ENCODE data around the gene ADAM8.
"Not testable (repeated sequence)": the region's sequence is repeated elsewhere in the genome, so short reads cannot be mapped to it uniquely, and the experiment has no call there.

The ADAM8 gene

GRCh38 chr10:133224756-133225372 lies 51.8 kb downstream of the ADAM8 start:
- no peak overlapping the region for H3K4me3 ChIP-seq (ENCODE audit: low read depth, low read length)
- no peak for TF ChIP-seq CTCF (IDR thresholded peaks at IDR 0.05; ENCODE audit: control insufficient read depth, extremely low read depth, insufficient read depth)
- DNase-seq (ENCODE audit: low read depth) = no peak

- DNase-seq (ENCODE audit: low read depth) = no peak
- TF ChIP-seq CTCF (IDR thresholded peaks at IDR 0.05; ENCODE audit: control insufficient read depth, extremely low read depth, insufficient read depth) = no peak
- no peak overlapping the region for H3K4me3 ChIP-seq (ENCODE audit: low read depth, low read length)
These were observed 52.6 kb downstream of the ADAM8 start for GRCh38 chr10:133224076-133224475.

GRCh38 chr10:133221756-133222155 lies 54.9 kb downstream of the ADAM8 start:
- DNase-seq (ENCODE audit: low read depth); H3K4me3 ChIP-seq (ENCODE audit: low read depth, low read length): not testable (repeated sequence)

DNA sequence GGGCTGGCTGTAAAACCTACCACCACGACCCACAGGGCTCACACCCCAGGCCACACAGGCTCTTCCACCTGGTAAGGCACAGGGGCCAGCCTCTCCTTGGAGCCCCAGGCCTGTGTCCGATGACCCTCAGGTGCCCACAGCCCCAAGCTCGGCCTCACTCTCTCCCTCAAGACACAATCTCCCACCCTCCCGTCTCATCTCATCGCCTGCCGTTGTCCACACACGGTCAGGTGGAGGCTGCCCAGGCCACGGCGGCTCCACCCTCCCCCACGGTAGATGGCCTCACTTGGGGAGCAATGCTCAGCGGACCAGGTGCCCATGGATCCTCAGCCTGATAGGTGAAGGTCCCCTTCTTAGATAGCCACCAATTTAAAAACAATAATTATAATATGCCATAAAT lies 55.3 kb downstream of the ADAM8 start:
- no peak for DNase-seq (ENCODE audit: low read depth)
- no peak for TF ChIP-seq CTCF (IDR thresholded peaks at IDR 0.05; ENCODE audit: control insufficient read depth, extremely low read depth, insufficient read depth)
- H3K4me3 ChIP-seq (ENCODE audit: low read depth, low read length) = no peak overlapping the region

DNA sequence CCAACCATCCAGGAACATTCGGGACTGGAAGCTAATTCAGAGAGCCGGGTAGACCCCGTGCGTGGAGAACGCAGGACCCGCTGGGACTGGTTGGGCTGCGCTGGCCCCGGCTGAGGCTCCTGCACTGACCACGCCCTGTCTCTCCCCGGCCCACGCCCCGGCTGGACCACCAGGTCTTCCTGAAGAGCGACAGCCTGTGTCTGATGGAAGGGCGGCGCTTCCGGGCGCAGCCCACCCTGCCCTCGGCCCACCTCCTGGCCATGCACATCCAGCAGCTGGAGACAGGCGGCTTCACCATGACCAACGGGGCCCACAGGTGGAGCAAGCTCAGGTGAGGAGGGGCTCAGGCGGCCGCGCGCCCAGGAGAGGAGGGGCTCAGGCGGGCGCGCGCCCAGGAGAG lies 56.9 kb downstream of the ADAM8 start:
- no peak for TF ChIP-seq CTCF (IDR thresholded peaks at IDR 0.05; ENCODE audit: control insufficient read depth, extremely low read depth, insufficient read depth)
- DNase-seq (ENCODE audit: low read depth) = no peak
- no peak overlapping the region for H3K4me3 ChIP-seq (ENCODE audit: low read depth, low read length)

DNA sequence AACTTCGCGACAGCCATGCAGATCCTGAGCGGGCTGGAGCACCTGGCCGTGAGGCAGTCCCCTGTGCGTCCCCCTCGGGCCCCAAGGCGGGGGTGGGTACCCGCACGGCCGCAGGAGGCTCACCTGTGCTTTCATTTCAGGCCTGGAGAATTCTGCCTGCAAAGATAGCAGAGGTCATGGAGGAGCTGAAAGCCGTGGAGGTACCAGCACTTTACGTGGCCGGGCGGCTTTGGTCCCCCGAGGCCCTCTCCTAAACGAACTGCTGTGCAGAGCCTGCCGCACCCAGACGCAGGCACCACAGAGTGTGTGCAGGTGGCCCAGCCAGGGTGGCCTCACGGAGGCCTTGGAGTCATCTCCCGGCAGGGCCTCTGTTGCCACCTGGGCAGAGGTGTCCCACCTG lies 57.8 kb downstream of the ADAM8 start:
- no peak for DNase-seq (ENCODE audit: low read depth)
- TF ChIP-seq CTCF (IDR thresholded peaks at IDR 0.05; ENCODE audit: control insufficient read depth, extremely low read depth, insufficient read depth) = no peak
- no peak overlapping the region for H3K4me3 ChIP-seq (ENCODE audit: low read depth, low read length)

DNA sequence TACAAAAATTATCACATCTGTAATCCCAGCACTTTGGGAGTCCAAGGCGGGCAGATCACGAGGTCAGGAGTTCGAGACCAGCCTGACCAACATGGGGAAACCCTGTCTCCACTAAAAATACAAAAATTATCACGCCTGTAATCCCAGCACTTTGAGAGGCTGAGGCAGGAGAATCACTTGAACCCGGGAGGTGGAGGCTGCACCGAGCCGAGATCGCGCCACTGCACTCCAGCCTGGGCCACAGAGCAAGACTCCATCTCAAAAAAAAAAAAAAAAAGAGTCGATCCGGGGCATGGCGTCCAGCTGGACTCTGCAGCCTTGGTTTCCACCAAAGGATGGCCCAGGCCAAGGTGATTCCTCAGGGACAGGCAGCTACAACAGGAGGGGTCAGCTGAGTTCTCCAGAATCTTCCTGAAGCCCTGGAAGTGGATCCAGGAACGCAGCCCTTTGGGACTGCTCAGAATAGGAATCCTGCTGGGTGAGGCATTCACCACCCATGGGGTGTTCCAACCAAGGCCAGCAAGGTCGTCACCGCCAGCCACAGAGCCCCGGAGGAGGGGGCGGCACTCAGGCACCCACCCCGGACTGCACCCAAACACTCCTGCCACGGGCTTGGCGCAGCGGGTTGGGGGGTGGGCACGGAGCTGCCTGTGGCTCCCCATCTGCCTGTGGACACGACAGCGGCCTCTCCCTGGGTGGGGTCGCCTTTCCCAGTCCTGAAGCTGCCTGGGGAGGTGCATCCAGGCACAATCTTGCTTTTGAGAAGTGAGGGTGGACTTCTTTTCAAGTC lies 58.7 kb downstream of the ADAM8 start:
- no peak for TF ChIP-seq CTCF (IDR thresholded peaks at IDR 0.05; ENCODE audit: control insufficient read depth, extremely low read depth, insufficient read depth)
- DNase-seq (ENCODE audit: low read depth) = no peak
- H3K4me3 ChIP-seq (ENCODE audit: low read depth, low read length) = no peak overlapping the region
